Measurements from ENCODE around the gene LEPR. TPM values are rescaled to one million over a fixed set of nuclear protein-coding genes. Genes with fewer than 3 reads are reported as not detected.
A peak's percentile ranks its signal among the peaks of the same experiment; 100 is the strongest.

Gene LEPR
- polyA plus RNA-seq, 1 donor (not counting 4 experiments of a cell fraction or from before 2014, with no cell fraction given) = 5.5 TPM

GRCh38 chr1:65432918-65433317 lies 12.4 kb downstream of the LEPR start:
- dilution Hi-C loops (cut with MboI; ENCODE audit: extremely low pct_ligation_motif_present, low sequenced_read_pairs) = no loop called here
- no peak for DNase-seq (ENCODE audit: low read depth, low spot score)
- H3K79me2 ChIP-seq (ENCODE audit: control insufficient read depth, insufficient read depth, low read length) = peaks cover 13% of the 10 kb centered on the region

GRCh38 chr1:65434255-65434654 lies 13.8 kb downstream of the LEPR start:
- Histone ChIP-seq H3K79me2 (ENCODE audit: control insufficient read depth, insufficient read depth, low read length) (peaks cover 11% of the 10 kb centered on the region), H3K27ac (ENCODE audit: control insufficient read depth, insufficient read depth, low read length) (peak overlapping the region; percentile 53), H2AFZ (ENCODE audit: control insufficient read depth, low read length) (no peak overlapping the region), H3K4me3 (ENCODE audit: control insufficient read depth in 2 of 3, extremely low read depth in 1 of 3, insufficient read depth in 2 of 3, low read depth in 1 of 3, low read length in 3 of 3) (no peak overlapping the region), H3K4me1 (ENCODE audit: control insufficient read depth, extremely low read depth, insufficient read depth, low read length) (peaks cover 36% of the 10 kb centered on the region), H3K27me3 (ENCODE audit: control insufficient read depth, extremely low read depth, insufficient read depth, low read length) (no peaks in the 10 kb centered on the region), H3K9me3 (ENCODE audit: control insufficient read depth, low read depth, low read length) (no peaks in the 10 kb centered on the region), H4K20me1 (ENCODE audit: control insufficient read depth, extremely low read depth, insufficient read depth, low read length) (no peaks in the 10 kb centered on the region), H3K36me3 (ENCODE audit: control insufficient read depth in 2 of 2, extremely low read depth in 1 of 2, insufficient read depth in 2 of 2, low read length in 2 of 2) (peaks cover 2 to 11% of the 10 kb centered on the region in 2 experiments), H3K9me1 (ENCODE audit: control insufficient read depth, extremely low read depth, insufficient read depth, low read length) (no peaks in the 10 kb centered on the region), H3K4me2 (ENCODE audit: control insufficient read depth, extremely low read depth, insufficient read depth, low read depth, low read length) (no peak overlapping the region), H3K9ac (ENCODE audit: control insufficient read depth, extremely low read depth, insufficient read depth, low read length) (no peak overlapping the region)
- TF ChIP-seq CTCF (optimal IDR thresholded peaks at IDR 0.05 in 1 of 3, IDR thresholded peaks at IDR 0.05 in 1 of 3, conservative IDR thresholded peaks at IDR 0.05 in 1 of 3; ENCODE audit: extremely low read depth in 1 of 3, insufficient read depth in 2 of 3, low read length in 3 of 3) = peak in 1 of 3 experiments; percentile 2
- TF ChIP-seq EZH2 (IDR thresholded peaks at IDR 0.05; ENCODE audit: low read length) = no peak
- DNase-seq (ENCODE audit: low read depth, low spot score) (no peak), FAIRE-seq (peak; percentile 13)
- dilution Hi-C loops (cut with MboI; ENCODE audit: extremely low pct_ligation_motif_present, low sequenced_read_pairs) = no loop called here

More at GRCh38 chr1:65432918-65433317, 12.4 kb downstream of the LEPR start:
- FAIRE-seq = no peak
- Histone ChIP-seq H2AFZ (ENCODE audit: control insufficient read depth, low read length) (no peak overlapping the region), H3K36me3 (ENCODE audit: control insufficient read depth in 2 of 2, extremely low read depth in 1 of 2, insufficient read depth in 2 of 2, low read length in 2 of 2) (peaks cover 6 to 11% of the 10 kb centered on the region in 2 experiments), H3K4me2 (ENCODE audit: control insufficient read depth, extremely low read depth, insufficient read depth, low read depth, low read length) (no peak overlapping the region), H3K4me1 (ENCODE audit: control insufficient read depth, extremely low read depth, insufficient read depth, low read length) (peaks cover 38% of the 10 kb centered on the region), H3K4me3 (ENCODE audit: control insufficient read depth in 2 of 3, extremely low read depth in 1 of 3, insufficient read depth in 2 of 3, low read depth in 1 of 3, low read length in 3 of 3) (no peak overlapping the region), H3K9me3 (ENCODE audit: control insufficient read depth, low read depth, low read length) (no peaks in the 10 kb centered on the region), H4K20me1 (ENCODE audit: control insufficient read depth, extremely low read depth, insufficient read depth, low read length) (no peaks in the 10 kb centered on the region), H3K9ac (ENCODE audit: control insufficient read depth, extremely low read depth, insufficient read depth, low read length) (no peak overlapping the region), H3K9me1 (ENCODE audit: control insufficient read depth, extremely low read depth, insufficient read depth, low read length) (no peaks in the 10 kb centered on the region), H3K27ac (ENCODE audit: control insufficient read depth, insufficient read depth, low read length) (no peak overlapping the region), H3K27me3 (ENCODE audit: control insufficient read depth, extremely low read depth, insufficient read depth, low read length) (no peaks in the 10 kb centered on the region)
- no peak for TF ChIP-seq CTCF (optimal IDR thresholded peaks at IDR 0.05 in 1 of 3, IDR thresholded peaks at IDR 0.05 in 1 of 3, conservative IDR thresholded peaks at IDR 0.05 in 1 of 3; ENCODE audit: extremely low read depth in 1 of 3, insufficient read depth in 2 of 3, low read length in 3 of 3)

All from keratinocyte (primary cell).